HG02840 (cell line): ENCODE results near the gene CMKLR1.

Source experiments
- ATAC-seq: cut with Tn5 transposase; IDR thresholded peaks from one replicate; pipeline ENCODE4 v1.9.1; 2021; ENCODE audit warnings: mild to moderate bottlenecking, moderate library complexity, moderate number of reproducible peaks; ENCODE audit not compliant: unreplicated experiment, low FRiP score

The CMKLR1 gene, protein sequence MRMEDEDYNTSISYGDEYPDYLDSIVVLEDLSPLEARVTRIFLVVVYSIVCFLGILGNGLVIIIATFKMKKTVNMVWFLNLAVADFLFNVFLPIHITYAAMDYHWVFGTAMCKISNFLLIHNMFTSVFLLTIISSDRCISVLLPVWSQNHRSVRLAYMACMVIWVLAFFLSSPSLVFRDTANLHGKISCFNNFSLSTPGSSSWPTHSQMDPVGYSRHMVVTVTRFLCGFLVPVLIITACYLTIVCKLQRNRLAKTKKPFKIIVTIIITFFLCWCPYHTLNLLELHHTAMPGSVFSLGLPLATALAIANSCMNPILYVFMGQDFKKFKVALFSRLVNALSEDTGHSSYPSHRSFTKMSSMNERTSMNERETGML

GRCh38 chr12:108338915-108339657 is at the start of gene CMKLR1:
Gene CMKLR1 (minus strand): TSS chr12:108339311. CDS start chr12:108293591, 45,720 bp downstream.
- ATAC-seq = no peak

DNA sequence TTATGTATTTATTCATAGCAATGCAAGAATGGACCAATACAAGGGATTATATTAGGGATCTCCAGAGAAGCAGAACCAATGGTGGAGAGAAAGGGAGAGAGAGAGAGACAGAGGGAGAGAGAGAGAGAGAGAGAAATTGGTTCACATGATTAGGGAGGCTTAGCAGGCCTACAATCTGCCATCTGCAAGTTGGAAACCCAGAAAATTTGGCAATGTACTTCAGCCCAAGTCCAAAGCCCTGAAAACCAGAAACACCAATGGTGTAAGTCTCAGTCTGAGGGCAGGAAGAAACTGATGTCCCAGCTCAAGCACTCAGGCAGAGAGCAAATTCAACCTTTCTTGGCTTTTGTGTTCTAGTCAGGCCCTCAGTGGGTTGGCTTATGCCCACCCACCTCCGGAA is 48.7 kb upstream of the CMKLR1 start:
- ATAC-seq = no peak

- no peak for ATAC-seq
Observed at GRCh38 chr12:108386709-108387360, 47.7 kb upstream of the CMKLR1 start.

DNA sequence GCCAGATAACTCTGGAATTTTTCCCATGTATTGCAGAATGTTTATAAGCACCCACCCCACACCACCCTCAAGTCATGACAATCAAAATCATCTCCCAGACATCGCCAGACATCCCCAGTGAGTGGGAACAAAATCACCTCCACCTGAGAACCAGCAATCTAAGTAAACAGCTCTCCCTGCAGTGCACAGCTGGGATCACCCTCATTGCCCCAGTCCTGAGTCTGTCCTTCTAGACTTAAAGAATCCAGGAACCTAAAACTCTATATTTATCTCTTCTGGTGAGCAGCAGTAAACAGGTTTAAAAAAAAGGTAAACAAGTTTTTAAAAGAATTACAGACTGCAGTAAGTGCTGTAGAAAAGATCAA is 43.3 kb upstream of the CMKLR1 start:
- ATAC-seq = no peak

GRCh38 chr12:108381787-108382436 is 42.8 kb upstream of the CMKLR1 start:
- no peak for ATAC-seq

- no peak for ATAC-seq
Observed at GRCh38 chr12:108380382-108380781, 41.3 kb upstream of the CMKLR1 start.

GRCh38 chr12:108379823-108380222 is 40.7 kb upstream of the CMKLR1 start:
- no peak for ATAC-seq

GRCh38 chr12:108378926-108379325 is 39.8 kb upstream of the CMKLR1 start:
- no peak for ATAC-seq

- no peak for ATAC-seq
Observed at GRCh38 chr12:108377260-108377659, 38.1 kb upstream of the CMKLR1 start.

- ATAC-seq = no peak
Observed at GRCh38 chr12:108375986-108376663, 37.0 kb upstream of the CMKLR1 start.

GRCh38 chr12:108374596-108375320 is 35.6 kb upstream of the CMKLR1 start:
- ATAC-seq = no peak

DNA sequence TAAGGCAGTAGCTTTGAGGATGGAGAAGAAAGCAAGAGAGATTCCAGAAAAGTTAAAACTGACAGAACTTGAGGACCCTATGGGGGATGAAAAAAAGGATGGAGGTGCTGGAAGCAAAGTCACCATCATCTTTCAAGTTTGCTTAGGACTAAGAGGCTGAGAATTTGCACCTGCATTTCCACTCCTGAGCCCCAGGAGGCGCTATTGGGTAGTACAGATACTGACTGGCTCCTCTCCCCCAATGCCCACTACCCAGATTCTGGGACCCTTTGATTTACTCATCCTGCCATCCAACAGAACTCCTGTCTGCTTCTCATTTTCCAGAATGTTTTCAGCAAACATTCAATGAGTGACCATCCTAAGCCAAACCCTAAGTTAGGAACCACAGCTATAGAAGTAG is 34.0 kb upstream of the CMKLR1 start:
- no peak for ATAC-seq

GRCh38 chr12:108371801-108372344 is 32.8 kb upstream of the CMKLR1 start:
- ATAC-seq = no peak

- no peak for ATAC-seq
Observed at GRCh38 chr12:108370415-108370814, 31.3 kb upstream of the CMKLR1 start.

GRCh38 chr12:108369736-108370396 is 30.8 kb upstream of the CMKLR1 start:
- no peak for ATAC-seq

GRCh38 chr12:108368089-108368488 is 29.0 kb upstream of the CMKLR1 start:
- no peak for ATAC-seq

- ATAC-seq = no peak
Observed at GRCh38 chr12:108367436-108367835, 28.3 kb upstream of the CMKLR1 start.

DNA sequence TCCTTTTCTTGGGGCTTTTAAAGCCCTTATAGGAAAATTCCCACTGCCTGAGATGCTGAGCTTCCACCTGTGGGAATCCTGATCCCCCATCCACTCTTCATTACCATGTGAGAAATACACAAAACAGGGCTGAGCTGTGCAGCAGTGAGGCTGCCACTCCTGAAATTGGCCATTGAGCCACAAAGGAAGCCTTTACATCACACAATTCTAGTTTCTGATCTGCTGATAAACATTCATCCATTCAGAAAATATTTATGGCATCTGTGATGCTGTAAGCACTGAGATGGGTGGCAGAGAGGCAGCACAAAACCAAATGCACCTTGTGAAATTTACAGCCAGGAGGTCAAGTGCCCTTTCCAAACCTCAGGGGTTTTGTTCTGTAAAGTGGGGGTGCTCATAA is 26.2 kb upstream of the CMKLR1 start:
- ATAC-seq = no peak

GRCh38 chr12:108364879-108365278 is 25.8 kb upstream of the CMKLR1 start:
- ATAC-seq = no peak
